HepG2 (cell line): ENCODE results near the gene PHC1.

ENCODE experiments used
- ATRX ChIP-seq: sonication (generic); formaldehyde crosslinking; IDR thresholded peaks from 2 replicates; pipeline ENCODE4 v1.4.0; 2020; ENCODE audit warnings: missing genetic modification reagents, borderline replicate concordance
- EZH2 ChIP-seq: conservative IDR thresholded peaks from 2 replicates; pipeline ENCODE4 v1.6.1; 2012; ENCODE audit warnings: mild to moderate bottlenecking, low read depth, low read length, moderate library complexity
- MXI1 ChIP-seq: IDR thresholded peaks from 3 replicates; pipeline ENCODE4 v1.6.1; 2012; ENCODE audit warnings: low read depth, low read length, inconsistent platforms, borderline replicate concordance
- REST ChIP-seq, 2 experiments: IDR thresholded peaks; 2 replicates each; pipeline ENCODE4 v1.6.1; 2011 to 2012; ENCODE audit warnings: low read length in 2 of 2, borderline replicate concordance in 1 of 2, low read depth in 1 of 2, mild to moderate bottlenecking in 1 of 2, moderate library complexity in 1 of 2
- ZMYM3 ChIP-seq: sonication (generic); formaldehyde crosslinking; IDR thresholded peaks from 2 replicates; pipeline ENCODE4 v1.5.1; 2020; ENCODE audit warnings: mild to moderate bottlenecking, missing genetic modification reagents
- ZNF207 ChIP-seq: fragments of 450-650 bp; IDR thresholded peaks from 2 replicates; pipeline ENCODE4 v1.6.1; 2016; ENCODE audit warnings: antibody characterized with exemption, borderline replicate concordance
- ZNF629 ChIP-seq: sonication (generic); formaldehyde crosslinking; conservative IDR thresholded peaks from 2 replicates; pipeline ENCODE4 v1.5.0; 2020; ENCODE audit warnings: missing genetic modification reagents
- TF ChIP-seq, protein P1 (sequence below): sonication (generic); formaldehyde crosslinking; IDR thresholded peaks from 2 replicates; pipeline ENCODE4 v1.5.0; 2020; ENCODE audit warnings: mild to moderate bottlenecking, missing genetic modification reagents, moderate library complexity
- TF ChIP-seq, protein P2 (sequence below): sonication (generic); formaldehyde crosslinking; IDR thresholded peaks from 2 replicates; pipeline ENCODE4 v1.4.0; 2020; ENCODE audit warnings: missing genetic modification reagents; ENCODE audit errors: not compliant biosample characterization

- TF ChIP-seq, protein P1, sequence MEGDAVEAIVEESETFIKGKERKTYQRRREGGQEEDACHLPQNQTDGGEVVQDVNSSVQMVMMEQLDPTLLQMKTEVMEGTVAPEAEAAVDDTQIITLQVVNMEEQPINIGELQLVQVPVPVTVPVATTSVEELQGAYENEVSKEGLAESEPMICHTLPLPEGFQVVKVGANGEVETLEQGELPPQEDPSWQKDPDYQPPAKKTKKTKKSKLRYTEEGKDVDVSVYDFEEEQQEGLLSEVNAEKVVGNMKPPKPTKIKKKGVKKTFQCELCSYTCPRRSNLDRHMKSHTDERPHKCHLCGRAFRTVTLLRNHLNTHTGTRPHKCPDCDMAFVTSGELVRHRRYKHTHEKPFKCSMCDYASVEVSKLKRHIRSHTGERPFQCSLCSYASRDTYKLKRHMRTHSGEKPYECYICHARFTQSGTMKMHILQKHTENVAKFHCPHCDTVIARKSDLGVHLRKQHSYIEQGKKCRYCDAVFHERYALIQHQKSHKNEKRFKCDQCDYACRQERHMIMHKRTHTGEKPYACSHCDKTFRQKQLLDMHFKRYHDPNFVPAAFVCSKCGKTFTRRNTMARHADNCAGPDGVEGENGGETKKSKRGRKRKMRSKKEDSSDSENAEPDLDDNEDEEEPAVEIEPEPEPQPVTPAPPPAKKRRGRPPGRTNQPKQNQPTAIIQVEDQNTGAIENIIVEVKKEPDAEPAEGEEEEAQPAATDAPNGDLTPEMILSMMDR (CRISPR knock-in tag), result no peak
- TF ChIP-seq, protein P2, sequence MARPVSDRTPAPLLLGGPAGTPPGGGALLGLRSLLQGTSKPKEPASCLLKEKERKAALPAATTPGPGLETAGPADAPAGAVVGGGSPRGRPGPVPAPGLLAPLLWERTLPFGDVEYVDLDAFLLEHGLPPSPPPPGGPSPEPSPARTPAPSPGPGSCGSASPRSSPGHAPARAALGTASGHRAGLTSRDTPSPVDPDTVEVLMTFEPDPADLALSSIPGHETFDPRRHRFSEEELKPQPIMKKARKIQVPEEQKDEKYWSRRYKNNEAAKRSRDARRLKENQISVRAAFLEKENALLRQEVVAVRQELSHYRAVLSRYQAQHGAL (CRISPR knock-in tag), result no peak
- TF ChIP-seq ZMYM3 (no peak), ZNF207 (no peak), EZH2 (no peak), ATRX (no peak), REST (IDR thresholded peaks at IDR 0.05; ENCODE audit: borderline replicate concordance in 1 of 2, low read depth in 1 of 2, low read length in 2 of 2) (no peak), ZNF629 (CRISPR knock-in tag) (no peak), MXI1 (no peak)
Observed at GRCh38 chr12:8943565-8944186, 29.4 kb downstream of the PHC1 start.
